ENCODE measurements around the gene NOX3.
A peak's percentile ranks its signal among the peaks of the same experiment; 100 is the strongest.
"Not testable (repeated sequence)": the region's sequence is repeated elsewhere in the genome, so short reads cannot be mapped to it uniquely, and the experiment has no call there.

NOX3 gene

DNA sequence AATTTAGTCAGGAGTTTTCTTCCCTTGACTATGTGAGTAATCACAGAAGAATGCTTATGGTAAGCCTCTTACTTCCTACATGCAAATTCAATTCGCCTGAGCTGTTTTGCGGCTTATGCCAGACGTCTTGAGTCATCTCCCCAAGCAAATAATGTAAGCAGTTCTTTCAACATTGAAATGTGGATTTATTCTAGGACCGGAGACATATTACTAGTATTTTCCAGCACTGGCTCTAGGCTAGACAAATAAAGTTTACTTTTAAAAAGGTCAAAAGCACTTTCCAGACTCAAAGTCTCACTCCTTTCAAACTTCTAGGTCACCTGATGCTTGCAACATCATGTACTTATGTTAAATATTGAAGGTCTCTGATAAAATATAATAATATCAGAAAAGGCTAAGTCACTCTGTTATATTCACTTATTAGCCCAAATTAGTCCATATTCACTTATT lies 38.1 kb upstream of the NOX3 start:
- no peak for TF ChIP-seq CTCF (IDR thresholded peaks at IDR 0.05; ENCODE audit: low read depth, low read length)
- DNase-seq (ENCODE audit: extremely low read depth, low read depth), result peak; percentile 98

GRCh38 chr6:155493026-155493693 lies 37.5 kb upstream of the NOX3 start:
- no peak for DNase-seq (ENCODE audit: extremely low read depth, low read depth)
- TF ChIP-seq CTCF (IDR thresholded peaks at IDR 0.05; ENCODE audit: low read depth, low read length), result no peak

DNA sequence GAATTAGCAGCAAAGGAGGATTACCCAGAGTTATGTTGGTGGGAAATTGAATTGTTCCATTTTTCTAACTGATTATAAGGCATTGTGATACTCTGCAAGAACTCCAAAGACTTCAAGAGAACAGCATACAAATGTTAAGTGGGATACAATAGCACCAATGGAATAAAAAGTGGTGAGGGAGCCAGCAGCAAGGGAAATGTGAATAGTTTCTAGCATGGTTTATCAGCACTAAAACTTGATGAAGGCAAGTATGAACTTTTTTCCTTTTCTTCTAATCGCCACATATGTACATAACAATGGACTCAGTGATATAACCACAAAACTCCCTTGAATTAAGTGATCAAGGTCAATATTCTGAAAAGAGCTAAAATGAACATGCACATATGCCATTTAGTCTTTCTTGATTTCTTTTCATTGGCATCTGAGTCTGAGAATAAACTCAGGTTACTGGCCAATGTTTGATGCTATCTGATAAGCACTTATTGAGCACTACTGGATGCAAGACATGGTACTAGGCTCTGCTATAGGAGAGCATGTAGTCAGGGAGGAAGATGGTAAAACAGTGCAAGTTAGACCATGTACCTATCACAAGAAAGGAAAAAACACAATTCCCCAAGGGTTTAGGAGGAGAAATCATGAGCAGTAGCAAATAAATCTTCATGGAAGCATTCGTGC lies 36.6 kb upstream of the NOX3 start:
- TF ChIP-seq CTCF (IDR thresholded peaks at IDR 0.05; ENCODE audit: low read depth, low read length), result no peak

DNA sequence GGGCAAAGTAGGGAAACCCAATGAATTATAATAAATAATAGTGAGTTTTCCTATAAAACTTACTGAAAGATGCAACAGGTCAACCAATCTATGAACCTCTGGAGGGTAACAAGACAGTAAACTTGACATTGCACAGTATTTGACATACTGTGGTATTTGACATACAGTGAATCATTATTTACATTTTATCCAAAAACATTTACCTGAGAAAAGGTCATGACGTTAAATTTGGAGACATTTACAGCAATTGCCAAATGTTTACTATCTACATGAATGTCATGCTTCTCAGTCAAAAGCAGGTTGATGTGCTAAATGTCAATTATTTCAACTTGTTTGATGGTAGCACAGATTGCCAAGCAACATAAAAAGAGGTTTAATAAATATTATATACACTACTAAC lies 35.8 kb upstream of the NOX3 start:
- no peak for TF ChIP-seq CTCF (IDR thresholded peaks at IDR 0.05; ENCODE audit: low read depth, low read length)
- no peak for DNase-seq (ENCODE audit: extremely low read depth, low read depth)

More for the DNA sequence above, 36.6 kb upstream of the NOX3 start:
- no peak for DNase-seq (ENCODE audit: extremely low read depth, low read depth)

- DNase-seq (ENCODE audit: extremely low read depth, low read depth), result not testable (repeated sequence)
These were observed 32.6 kb upstream of the NOX3 start for GRCh38 chr6:155488197-155488596.

- DNase-seq (ENCODE audit: extremely low read depth, low read depth), result no peak
- no peak for TF ChIP-seq CTCF (IDR thresholded peaks at IDR 0.05; ENCODE audit: low read depth, low read length)
These were observed 31.9 kb upstream of the NOX3 start for GRCh38 chr6:155487371-155488130.

DNA sequence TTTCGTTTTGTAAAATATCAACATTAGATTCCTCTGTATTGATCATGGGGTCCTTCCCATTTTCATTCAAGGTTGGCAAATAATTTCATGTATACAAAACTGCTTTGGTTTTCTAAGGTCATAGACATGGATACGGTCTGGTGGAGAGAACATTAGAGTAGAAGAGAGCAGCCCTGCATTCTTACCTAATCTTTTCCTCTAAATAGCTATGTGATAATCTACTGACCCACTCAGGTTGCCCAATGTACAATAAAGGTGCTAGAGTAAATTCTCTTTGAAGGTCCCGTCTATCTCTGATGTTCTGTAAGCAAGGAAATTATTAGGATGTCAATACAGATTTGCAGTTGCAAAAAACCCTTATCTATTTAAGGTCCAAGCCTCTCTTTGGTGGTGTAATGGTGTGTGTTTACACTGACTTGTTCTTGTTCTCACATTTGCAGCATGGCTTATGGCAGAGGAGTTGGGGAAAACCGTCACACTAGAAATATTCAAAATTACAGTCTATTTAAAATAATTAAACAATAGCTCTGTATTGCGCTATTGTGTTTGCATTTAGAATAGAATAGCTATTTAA lies 31.2 kb upstream of the NOX3 start:
- no peak for TF ChIP-seq CTCF (IDR thresholded peaks at IDR 0.05; ENCODE audit: low read depth, low read length)

More for the DNA sequence above, 31.2 kb upstream of the NOX3 start:
- DNase-seq (ENCODE audit: extremely low read depth, low read depth), result no peak

Data from AG09319 (cell line).